GM19395 (cell line): ENCODE results near the gene DPP10.
"Not testable (repeated sequence)": the region's sequence is repeated elsewhere in the genome, so short reads cannot be mapped to it uniquely, and the experiment has no call there.

ENCODE experiments used
- ATAC-seq: cut with Tn5 transposase; IDR thresholded peaks from one replicate; pipeline ENCODE4 v1.9.1; 2021; ENCODE audit warnings: mild to moderate bottlenecking, moderate library complexity; ENCODE audit not compliant: unreplicated experiment

Gene DPP10

GRCh38 chr2:115389024-115389423, 946.6 kb downstream of the DPP10 start:
- no peak for ATAC-seq

- no peak for ATAC-seq
Measured at GRCh38 chr2:115389898-115390565, 947.6 kb downstream of the DPP10 start.

- ATAC-seq = no peak
Measured at GRCh38 chr2:115396579-115396978, 954.1 kb downstream of the DPP10 start.

- ATAC-seq = no peak
Measured at GRCh38 chr2:115400940-115401339, 958.5 kb downstream of the DPP10 start.

GRCh38 chr2:115412501-115412900, 970.1 kb downstream of the DPP10 start:
- ATAC-seq = no peak

GRCh38 chr2:115413791-115414190, 971.4 kb downstream of the DPP10 start:
- no peak for ATAC-seq

GRCh38 chr2:115414466-115414865, 972.0 kb downstream of the DPP10 start:
- ATAC-seq = no peak

- no peak for ATAC-seq
Measured at GRCh38 chr2:115422004-115422634, 979.7 kb downstream of the DPP10 start.

GRCh38 chr2:115427436-115427835, 985.0 kb downstream of the DPP10 start:
- ATAC-seq = no peak

GRCh38 chr2:115440746-115441145, 998.3 kb downstream of the DPP10 start:
- not testable (repeated sequence) for ATAC-seq

- no peak for ATAC-seq
Measured at GRCh38 chr2:115443539-115444185, 1001.2 kb downstream of the DPP10 start.

- ATAC-seq = no peak
Measured at GRCh38 chr2:115460008-115460407, 1017.6 kb downstream of the DPP10 start.

- no peak for ATAC-seq
Measured at GRCh38 chr2:115480741-115481140, 1038.3 kb downstream of the DPP10 start.

GRCh38 chr2:115481842-115482241, 1039.4 kb downstream of the DPP10 start:
- no peak for ATAC-seq

GRCh38 chr2:115483666-115484065, 1041.2 kb downstream of the DPP10 start:
- no peak for ATAC-seq

- ATAC-seq = no peak
Measured at GRCh38 chr2:115484486-115484885, 1042.0 kb downstream of the DPP10 start.

- no peak for ATAC-seq
Measured at GRCh38 chr2:115484983-115485382, 1042.5 kb downstream of the DPP10 start.

- no peak for ATAC-seq
Measured at GRCh38 chr2:115491186-115491793, 1048.8 kb downstream of the DPP10 start.

- ATAC-seq = no peak
Measured at GRCh38 chr2:115505331-115505730, 1062.9 kb downstream of the DPP10 start.

GRCh38 chr2:115520727-115521126, 1078.3 kb downstream of the DPP10 start:
- no peak for ATAC-seq

GRCh38 chr2:115524452-115524851, 1082.0 kb downstream of the DPP10 start:
- ATAC-seq = no peak

- ATAC-seq = no peak
Measured at GRCh38 chr2:115529627-115530026, 1087.2 kb downstream of the DPP10 start.
